Upper lobe of left lung (tissue), 6 donors: ENCODE measurements around the gene CAPN3. TPM values are rescaled to one million over a fixed set of nuclear protein-coding genes. Genes with fewer than 3 reads are reported as not detected.
A peak's percentile ranks its signal among the peaks of the same experiment; 100 is the strongest.

ENCODE experiments used
- ATAC-seq, 2 donors: fragments of 200-7000 bp; cut with Tn5 transposase; one replicate each; pipeline ENCODE4 v1.9.1; 2022; ENCODE audit warnings: mild to moderate bottlenecking in 2 of 2, moderate library complexity in 2 of 2; ENCODE audit not compliant: low FRiP score in 2 of 2
- DNase-seq, 2 donors: peaks; one replicate each; pipeline ENCODE4 v3.0.0-alpha.2; 2019 to 2020
- H3K27ac ChIP-seq, 4 donors: fragments of 200-600 bp; sonication (generic); one replicate each; pipeline ENCODE4 v1.5.1; 2016 to 2019
- H3K27me3 ChIP-seq, 4 donors: fragments of 200-600 bp; sonication (generic); one replicate each; pipeline ENCODE4 v1.5.1; 2017 to 2019
- H3K36me3 ChIP-seq, 4 donors: fragments of 200-600 bp; sonication (generic); one replicate each; pipeline ENCODE4 v1.5.1; 2016 to 2019
- H3K4me1 ChIP-seq, 4 donors: fragments of 200-600 bp; sonication (generic); one replicate each; pipeline ENCODE4 v1.5.1; 2018 to 2019
- H3K4me3 ChIP-seq, 4 donors: fragments of 200-600 bp; sonication (generic); one replicate each; pipeline ENCODE4 v1.5.1; 2017 to 2019; ENCODE audit warnings: mild to moderate bottlenecking in 2 of 4, moderate library complexity in 1 of 4
- H3K9me3 ChIP-seq, 4 donors: fragments of 200-600 bp; sonication (generic); one replicate each; pipeline ENCODE4 v1.5.1; 2018 to 2019
- CTCF ChIP-seq, 6 experiments: fragments of 450-650 bp in 4 of 6; fragments of 200-600 bp in 2 of 6; sonication (generic) in 2 of 6; IDR thresholded peaks; one replicate each; pipeline ENCODE4 v1.5.1; 2016 to 2019; ENCODE audit warnings: antibody characterized with exemption in 6 of 6
- EP300 ChIP-seq, 4 donors: sonication (generic); formaldehyde crosslinking; IDR thresholded peaks; one replicate each; pipeline ENCODE4 v1.5.1; 2017; ENCODE audit warnings: antibody characterized with exemption in 4 of 4, control low read depth in 2 of 4
- POLR2A ChIP-seq, 4 donors: fragments of 450-650 bp; IDR thresholded peaks; one replicate each; pipeline ENCODE4 v1.5.1; 2016 to 2017; ENCODE audit warnings: antibody characterized with exemption in 4 of 4, mild to moderate bottlenecking in 2 of 4
- POLR2AphosphoS5 ChIP-seq, 2 donors: sonication (generic); formaldehyde crosslinking; IDR thresholded peaks; one replicate each; pipeline ENCODE4 v1.5.1; 2017; ENCODE audit warnings: antibody characterized with exemption in 2 of 2
- WGBS, 2 donors: methylation state at CpG; one replicate each; pipeline ENCODE4 v1.1.5; 2017 to 2018; 5-methylcytosine and 5-hydroxymethylcytosine counted together
- small RNA-seq, 4 donors: library from RNA; depleted of rRNA; stranded (forward); fragments of <200 nt; gene quantifications; one replicate each; pipeline ENCODE3, GENCODE V24; 2016
- total RNA-seq, 6 donors: library from RNA; depleted of rRNA in 4 of 6; stranded (reverse); fragments of >200 nt in 4 of 6; gene quantifications; one replicate each; pipeline versions ENCODE4 v1.1.0 to v1.2.1, GENCODE V29; 2016 to 2021
- donor health status: DM: no; HTN: no; CAD: no; lungs with moderate emphysema.
- donor health status: DM: no; HTN: yes; CAD: no; lungs with severe emphysema.

Gene CAPN3
- total RNA-seq, 6 donors from 2014 or later, result 24.0 to 369 (median 54.3) TPM

- no peak for DNase-seq
- H3K27ac ChIP-seq, result peak overlapping the region; percentile 68 to 80 (median 76)
- H3K9me3 ChIP-seq, result no peaks in the 10 kb centered on the region
- 42 to 43% methylated on average over 3 of the region's 3 CpGs for WGBS, 2 donors
- H3K36me3 ChIP-seq, result peaks cover 0 to 13% (median 2%) of the 10 kb centered on the region in 4 donors
- no peak for ATAC-seq
- peak overlapping the region in 3 of 4 donors; percentile 24 to 32 (median 31) for H3K4me3 ChIP-seq
- no peaks in the 10 kb centered on the region for H3K27me3 ChIP-seq
- peaks cover 11 to 36% (median 21%) of the 10 kb centered on the region in 4 donors for H3K4me1 ChIP-seq
- TF ChIP-seq CTCF (IDR thresholded peaks at IDR 0.05) (no peak), EP300 (IDR thresholded peaks at IDR 0.05) (no peak), POLR2A (IDR thresholded peaks at IDR 0.05) (no peak), POLR2AphosphoS5 (IDR thresholded peaks at IDR 0.05) (no peak)
Observed at GRCh38 chr15:42456971-42457370, 97.7 kb downstream of the CAPN3 start.

GRCh38 chr15:42457445-42458442 is 98.4 kb downstream of the CAPN3 start:
- peak; percentile 89 to 94 for ATAC-seq
- WGBS, 2 donors, result 52% methylated on average over 8 of the region's 8 CpGs
- DNase-seq, result peak in 1 of 2 donors; percentile 73
- Histone ChIP-seq H3K4me3 (peak overlapping the region in 3 of 4 donors; percentile 24 to 32 (median 31)), H3K4me1 (peaks cover 11 to 36% (median 21%) of the 10 kb centered on the region in 4 donors), H3K9me3 (no peaks in the 10 kb centered on the region), H3K36me3 (peaks cover 0 to 19% (median 1%) of the 10 kb centered on the region in 4 donors), H3K27me3 (no peaks in the 10 kb centered on the region), H3K27ac (peak overlapping the region; percentile 68 to 80 (median 76))
- TF ChIP-seq POLR2A (IDR thresholded peaks at IDR 0.05), result peak in 3 of 4 donors; percentile 44 to 61 (median 45)
- peak in 1 of 2 donors; percentile 75 for TF ChIP-seq POLR2AphosphoS5 (IDR thresholded peaks at IDR 0.05)
- no peak for TF ChIP-seq CTCF (IDR thresholded peaks at IDR 0.05)
- peak in 1 of 4 donors; percentile 43 for TF ChIP-seq EP300 (IDR thresholded peaks at IDR 0.05)

- Histone ChIP-seq H3K4me3 (no peak overlapping the region), H3K9me3 (no peaks in the 10 kb centered on the region), H3K4me1 (peaks cover 11 to 28% (median 21%) of the 10 kb centered on the region in 4 donors), H3K27ac (peak overlapping the region in 2 of 4 donors; percentile 26 to 42), H3K36me3 (peaks cover 0 to 30% (median 10%) of the 10 kb centered on the region in 4 donors), H3K27me3 (no peaks in the 10 kb centered on the region)
- WGBS, 2 donors, result 46 to 48% methylated on average over 3 of the region's 3 CpGs
- TF ChIP-seq POLR2AphosphoS5 (IDR thresholded peaks at IDR 0.05) (no peak), EP300 (IDR thresholded peaks at IDR 0.05) (no peak), CTCF (IDR thresholded peaks at IDR 0.05) (no peak), POLR2A (IDR thresholded peaks at IDR 0.05) (no peak)
- DNase-seq, result no peak
- ATAC-seq, result no peak
Observed at GRCh38 chr15:42461261-42461660, 102.0 kb downstream of the CAPN3 start.

Small RNAs within 50 kb of the gene (small RNA-seq; reads per million reads assigned to genes)
- gene RNU6-188P, result 0 reads per million in 4 donors

Other genes starting within 250 kb of the CAPN3 start
- gene PLA2G4F, start 202.9 kb upstream of the CAPN3 start, total RNA-seq, result 100 to 1,000 TPM in 3 of 6 donors, 10 to 100 TPM in 3; 57.8 to 162 (median 99.8) TPM
- 100 to 1,000 TPM in 1 of 6 donors, 10 to 100 TPM in 5; 56.4 to 325 (median 85.3) TPM for gene VPS39, start 151.2 kb upstream of the CAPN3 start, total RNA-seq
- 100 to 1,000 TPM in 3 of 6 donors, 10 to 100 TPM in 3; 67.3 to 295 (median 99.8) TPM for gene GANC, start 86.3 kb upstream of the CAPN3 start, total RNA-seq
- 100 to 1,000 TPM in 4 of 6 donors, 10 to 100 TPM in 2; 50.2 to 242 (median 119) TPM for gene TMEM87A, start 86.1 kb upstream of the CAPN3 start, total RNA-seq
- 100 to 1,000 TPM in 2 of 6 donors, 10 to 100 TPM in 4; 67.0 to 130 (median 93.0) TPM for gene ZNF106, start 131.6 kb downstream of the CAPN3 start, total RNA-seq
- gene SNAP23, start 136.1 kb downstream of the CAPN3 start, total RNA-seq, result 100 to 1,000 TPM in 1 of 6 donors, 10 to 100 TPM in 5; 47.3 to 108 (median 63.7) TPM
- 10 to 100 TPM; 24.0 to 48.2 (median 31.2) TPM for gene LRRC57, start 189.3 kb downstream of the CAPN3 start, total RNA-seq
- gene HAUS2, start 189.3 kb downstream of the CAPN3 start, total RNA-seq, result 10 to 100 TPM; 10.2 to 31.9 (median 20.5) TPM
- gene STARD9, start 216.1 kb downstream of the CAPN3 start, total RNA-seq, result 100 to 1,000 TPM in 1 of 6 donors, 10 to 100 TPM in 5; 14.6 to 141 (median 28.8) TPM